Neural cell (in vitro differentiated cells): ENCODE measurements around the gene SERP1. TPM values are rescaled to one million over a fixed set of nuclear protein-coding genes. Genes with fewer than 3 reads are reported as not detected.

Source experiments
- H2AFZ ChIP-seq: fragments of 200-600, 300-800 bp; sonication (generic), shearing (Covaris generic); 2 replicates; pipeline ENCODE4 v1.6.0; 2014; ENCODE audit warnings: low read depth, mild to moderate bottlenecking, antibody characterized with exemption, low read length, moderate library complexity
- H3F3A ChIP-seq: fragments of 200-600 bp; shearing (Covaris generic); 2 replicates; pipeline ENCODE4 v1.6.1; 2016; ENCODE audit warnings: mild to moderate bottlenecking, moderate library complexity, mixed read lengths, antibody characterized with exemption, low read length; ENCODE audit not compliant: insufficient read depth, poor library complexity, severe bottlenecking
- H3K27ac ChIP-seq: fragments of 200-600, 300-800 bp; sonication (generic), shearing (Covaris generic); 2 replicates; pipeline ENCODE4 v1.5.1; 2014; ENCODE audit warnings: mild to moderate bottlenecking, low read length, moderate library complexity
- H3K27me3 ChIP-seq: fragments of 300-800, 200-600 bp; sonication (generic), shearing (Covaris generic); 2 replicates; pipeline ENCODE4 v1.6.0; 2014; ENCODE audit warnings: mild to moderate bottlenecking, low read depth, low read length, moderate library complexity; ENCODE audit not compliant: insufficient read depth
- H3K36me3 ChIP-seq: fragments of 300-800, 200-600 bp; sonication (generic), shearing (Covaris generic); 2 replicates; pipeline ENCODE4 v1.5.1; 2014; ENCODE audit warnings: mild to moderate bottlenecking, antibody characterized with exemption, low read length, moderate library complexity; ENCODE audit not compliant: insufficient read depth
- H3K4me2 ChIP-seq: fragments of 300-800, 200-600 bp; sonication (generic), shearing (Covaris generic); 2 replicates; pipeline ENCODE4 v1.6.0; 2014; ENCODE audit warnings: mild to moderate bottlenecking, low read length
- H3K4me3 ChIP-seq: fragments of 300-800, 200-600 bp; sonication (generic), shearing (Covaris generic); 2 replicates; pipeline ENCODE4 v1.5.1; 2014; ENCODE audit warnings: mild to moderate bottlenecking, low read length, moderate library complexity
- H3K79me2 ChIP-seq: fragments of 200-600 bp; shearing (Covaris generic); replicated peaks from 2 replicates; pipeline ENCODE4 v1.6.0; 2014; ENCODE audit warnings: mild to moderate bottlenecking, low read length, moderate library complexity; ENCODE audit not compliant: insufficient read depth
- H3K9ac ChIP-seq: fragments of 300-800, 200-600 bp; sonication (generic), shearing (Covaris generic); 2 replicates; pipeline ENCODE4 v1.6.1; 2016; ENCODE audit warnings: mild to moderate bottlenecking, low read length, mixed read lengths
- H3K9me2 ChIP-seq: fragments of 200-600 bp; shearing (Covaris generic); 2 replicates; pipeline ENCODE4 v1.6.1; 2016; ENCODE audit warnings: mild to moderate bottlenecking, low read length, mixed read lengths; ENCODE audit not compliant: insufficient read depth
- H3K9me3 ChIP-seq: fragments of 200-600, 300-800 bp; sonication (generic), shearing (Covaris generic); 2 replicates; pipeline ENCODE4 v1.6.1; 2016; ENCODE audit warnings: mild to moderate bottlenecking, mixed run types, low read length, moderate library complexity, mixed read lengths
- H4K20me1 ChIP-seq: fragments of 200-600 bp; shearing (Covaris generic); 2 replicates; pipeline ENCODE4 v1.6.1; 2016; ENCODE audit warnings: mild to moderate bottlenecking, mixed run types; ENCODE audit not compliant: insufficient read depth
- CTCF ChIP-seq: fragments of 450-650 bp; IDR thresholded peaks from 2 replicates; pipeline ENCODE4 v1.5.1; 2014; ENCODE audit warnings: antibody characterized with exemption, mild to moderate bottlenecking, moderate library complexity; ENCODE audit not compliant: poor library complexity, severe bottlenecking
- EZH2 ChIP-seq: fragments of 200-600, 300-800 bp; shearing (Covaris generic), sonication (generic); IDR thresholded peaks from 2 replicates; pipeline ENCODE4 v1.6.1; 2014; ENCODE audit warnings: antibody characterized with exemption, low read length, borderline replicate concordance, mild to moderate bottlenecking; ENCODE audit not compliant: insufficient read depth, poor library complexity, severe bottlenecking
- MXI1 ChIP-seq: fragments of 450-650 bp; conservative IDR thresholded peaks from 2 replicates; pipeline ENCODE4 v1.6.1; 2014; ENCODE audit warnings: antibody characterized with exemption, mild to moderate bottlenecking; ENCODE audit not compliant: poor library complexity, severe bottlenecking
- POLR2AphosphoS5 ChIP-seq: IDR thresholded peaks from 2 replicates; pipeline ENCODE4 v1.6.1; 2012
- RAD21 ChIP-seq: fragments of 450-650 bp; conservative IDR thresholded peaks from 2 replicates; pipeline ENCODE4 v1.6.1; 2014; ENCODE audit warnings: antibody characterized with exemption, mild to moderate bottlenecking, moderate library complexity
- SMC3 ChIP-seq: fragments of 450-650 bp; conservative IDR thresholded peaks from 2 replicates; pipeline ENCODE4 v1.6.1; 2014; ENCODE audit warnings: antibody characterized with exemption, mild to moderate bottlenecking, moderate library complexity; ENCODE audit not compliant: poor library complexity
- TAF1 ChIP-seq: IDR thresholded peaks from 2 replicates; pipeline ENCODE4 v1.6.1; 2012; ENCODE audit warnings: low read depth
- polyA plus RNA-seq: library from polyadenylated mRNA; depleted of rRNA; stranded (reverse); fragments of >200 nt; gene quantifications from 2 replicates; pipeline ENCODE4 v1.2.3, GENCODE V29; 2014

The SERP1 gene
- polyA plus RNA-seq, 1 donor from 2014 or later, result 120 TPM

DNA sequence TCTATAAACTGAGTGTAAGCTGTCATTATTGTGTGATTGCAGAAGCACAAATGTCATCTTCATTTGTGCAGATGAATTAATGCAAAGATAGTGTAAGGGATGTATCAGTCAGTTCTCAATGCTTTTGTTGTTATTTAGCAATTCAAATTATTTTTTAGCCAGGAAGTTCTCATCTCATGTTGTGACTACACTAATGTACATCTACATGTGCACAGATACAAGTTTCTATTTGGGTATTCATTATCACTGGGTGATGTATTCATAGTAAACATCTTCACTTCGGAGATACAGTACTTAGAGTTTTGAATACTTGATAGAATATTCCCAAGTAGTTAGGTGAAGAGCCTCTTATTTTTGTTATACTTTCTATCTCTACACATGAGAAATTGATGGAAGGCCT lies 11.4 kb upstream of the SERP1 start:
- no peak overlapping the region for H3K4me2 ChIP-seq
- H3K79me2 ChIP-seq, result peaks cover 12% of the 10 kb centered on the region
- H3K4me3 ChIP-seq, result no peak overlapping the region
- no peaks in the 10 kb centered on the region for H3K9me3 ChIP-seq
- no peaks in the 10 kb centered on the region for H3K9me2 ChIP-seq
- H3F3A ChIP-seq, result no peaks in the 10 kb centered on the region
- no peak overlapping the region for H3K27ac ChIP-seq
- no peaks in the 10 kb centered on the region for H4K20me1 ChIP-seq
- H2AFZ ChIP-seq, result no peak overlapping the region
- TF ChIP-seq MXI1, result no peak
- H3K9ac ChIP-seq, result no peak overlapping the region
- no peaks in the 10 kb centered on the region for H3K36me3 ChIP-seq
- H3K27me3 ChIP-seq, result no peaks in the 10 kb centered on the region

- no peaks in the 10 kb centered on the region for H3F3A ChIP-seq
- H3K4me3 ChIP-seq, result no peak overlapping the region
- peaks cover 18% of the 10 kb centered on the region for H3K79me2 ChIP-seq
- H3K9me2 ChIP-seq, result no peaks in the 10 kb centered on the region
- no peak overlapping the region for H3K27ac ChIP-seq
- no peak overlapping the region for H2AFZ ChIP-seq
- H4K20me1 ChIP-seq, result no peaks in the 10 kb centered on the region
- no peaks in the 10 kb centered on the region for H3K9me3 ChIP-seq
- no peak overlapping the region for H3K9ac ChIP-seq
- no peak overlapping the region for H3K4me2 ChIP-seq
- no peaks in the 10 kb centered on the region for H3K36me3 ChIP-seq
- no peak for TF ChIP-seq CTCF
- TF ChIP-seq EZH2, result no peak
- no peak for TF ChIP-seq RAD21
- TF ChIP-seq POLR2AphosphoS5, result no peak
- TF ChIP-seq MXI1, result no peak
- H3K27me3 ChIP-seq, result no peaks in the 10 kb centered on the region
Measured at GRCh38 chr3:150556792-150557191, 10.5 kb upstream of the SERP1 start.

DNA sequence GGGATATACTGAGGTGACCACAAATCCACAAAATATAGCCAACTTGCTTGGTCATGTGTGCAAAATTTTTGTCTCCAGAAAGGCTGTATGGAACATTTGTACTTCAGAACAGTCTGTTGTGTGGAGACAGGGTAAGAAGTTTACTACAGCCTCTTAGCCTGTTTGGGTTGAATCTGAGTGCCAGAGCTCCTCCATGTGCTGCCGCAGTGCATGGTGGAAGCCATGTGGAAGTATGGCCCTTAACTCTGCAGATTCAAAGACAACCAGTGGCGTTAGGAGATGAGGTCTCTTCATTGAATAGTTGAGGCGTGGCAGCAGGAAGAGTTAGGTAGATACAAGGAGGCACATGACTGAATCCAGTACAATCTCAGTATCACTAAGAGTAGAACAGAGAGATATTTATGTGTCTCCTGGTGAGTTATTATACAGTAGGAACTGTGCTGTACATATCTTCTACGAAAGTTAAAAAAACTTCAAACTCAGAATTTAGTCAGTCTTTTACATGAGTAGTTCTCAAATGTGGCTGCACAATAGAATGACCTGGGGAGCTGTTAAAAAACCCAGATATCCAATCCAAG lies 9.7 kb upstream of the SERP1 start:
- Histone ChIP-seq H2AFZ (no peak overlapping the region), H3K4me2 (no peak overlapping the region), H3K9ac (no peak overlapping the region), H4K20me1 (no peaks in the 10 kb centered on the region), H3K27me3 (no peaks in the 10 kb centered on the region), H3K27ac (no peak overlapping the region), H3K79me2 (peaks cover 18% of the 10 kb centered on the region), H3K9me3 (no peaks in the 10 kb centered on the region), H3K9me2 (no peaks in the 10 kb centered on the region), H3K4me3 (no peak overlapping the region), H3K36me3 (no peaks in the 10 kb centered on the region), H3F3A (no peaks in the 10 kb centered on the region)
- TF ChIP-seq TAF1 (no peak), EZH2 (no peak), SMC3 (no peak), RAD21 (no peak)
